ENCODE results near the gene SMG6.

SMG6 gene

GRCh38 chr17:2244545-2245525, 58.8 kb downstream of the SMG6 start:
- Histone ChIP-seq H2AFZ (ENCODE audit: low read depth, low read length) (no peak overlapping the region), H3K4me1 (ENCODE audit: insufficient read depth, low read length) (no peaks in the 10 kb centered on the region), H3K4me3 (ENCODE audit: low read length) (no peak overlapping the region), H3K36me3 (ENCODE audit: insufficient read depth, low read length) (peaks cover 36% of the 10 kb centered on the region), H3K27me3 (ENCODE audit: insufficient read depth, low read length) (no peaks in the 10 kb centered on the region), H3K9me3 (ENCODE audit: low read length) (no peaks in the 10 kb centered on the region)

GRCh38 chr17:2243953-2244352, 59.6 kb downstream of the SMG6 start:
- no peaks in the 10 kb centered on the region for H3K9me3 ChIP-seq (ENCODE audit: low read length)
- H3K27me3 ChIP-seq (ENCODE audit: insufficient read depth, low read length), result no peaks in the 10 kb centered on the region
- no peak overlapping the region for H3K4me3 ChIP-seq (ENCODE audit: low read length)
- H3K4me1 ChIP-seq (ENCODE audit: insufficient read depth, low read length), result no peaks in the 10 kb centered on the region
- H3K36me3 ChIP-seq (ENCODE audit: insufficient read depth, low read length), result peaks cover 30% of the 10 kb centered on the region
- H2AFZ ChIP-seq (ENCODE audit: low read depth, low read length), result no peak overlapping the region

- H2AFZ ChIP-seq (ENCODE audit: low read depth, low read length), result no peak overlapping the region
- no peaks in the 10 kb centered on the region for H3K27me3 ChIP-seq (ENCODE audit: insufficient read depth, low read length)
- no peak overlapping the region for H3K4me3 ChIP-seq (ENCODE audit: low read length)
- H3K4me1 ChIP-seq (ENCODE audit: insufficient read depth, low read length), result peaks cover 7% of the 10 kb centered on the region
- no peaks in the 10 kb centered on the region for H3K9me3 ChIP-seq (ENCODE audit: low read length)
- H3K36me3 ChIP-seq (ENCODE audit: insufficient read depth, low read length), result peaks cover 35% of the 10 kb centered on the region
Measured at GRCh38 chr17:2241823-2242222, 61.8 kb downstream of the SMG6 start.

- Histone ChIP-seq H3K27me3 (ENCODE audit: insufficient read depth, low read length) (no peaks in the 10 kb centered on the region), H3K4me3 (ENCODE audit: low read length) (no peak overlapping the region), H3K9me3 (ENCODE audit: low read length) (no peaks in the 10 kb centered on the region), H2AFZ (ENCODE audit: low read depth, low read length) (no peak overlapping the region), H3K4me1 (ENCODE audit: insufficient read depth, low read length) (peaks cover 7% of the 10 kb centered on the region), H3K36me3 (ENCODE audit: insufficient read depth, low read length) (peaks cover 41% of the 10 kb centered on the region)
Measured at GRCh38 chr17:2240541-2240940, 63.0 kb downstream of the SMG6 start.

GRCh38 chr17:2239882-2240430, 63.6 kb downstream of the SMG6 start:
- H3K36me3 ChIP-seq (ENCODE audit: insufficient read depth, low read length), result peaks cover 43% of the 10 kb centered on the region
- H3K4me1 ChIP-seq (ENCODE audit: insufficient read depth, low read length), result peaks cover 7% of the 10 kb centered on the region
- no peaks in the 10 kb centered on the region for H3K9me3 ChIP-seq (ENCODE audit: low read length)
- H3K4me3 ChIP-seq (ENCODE audit: low read length), result no peak overlapping the region
- no peaks in the 10 kb centered on the region for H3K27me3 ChIP-seq (ENCODE audit: insufficient read depth, low read length)
- no peak overlapping the region for H2AFZ ChIP-seq (ENCODE audit: low read depth, low read length)

- Histone ChIP-seq H3K27me3 (ENCODE audit: insufficient read depth, low read length) (no peaks in the 10 kb centered on the region), H3K9me3 (ENCODE audit: low read length) (no peaks in the 10 kb centered on the region), H3K4me1 (ENCODE audit: insufficient read depth, low read length) (peaks cover 7% of the 10 kb centered on the region), H3K4me3 (ENCODE audit: low read length) (no peak overlapping the region), H2AFZ (ENCODE audit: low read depth, low read length) (no peak overlapping the region), H3K36me3 (ENCODE audit: insufficient read depth, low read length) (peaks cover 43% of the 10 kb centered on the region)
Measured at GRCh38 chr17:2239170-2239551, 64.4 kb downstream of the SMG6 start.

- Histone ChIP-seq H3K4me3 (ENCODE audit: low read length) (no peak overlapping the region), H3K27me3 (ENCODE audit: insufficient read depth, low read length) (no peaks in the 10 kb centered on the region), H3K4me1 (ENCODE audit: insufficient read depth, low read length) (peaks cover 7% of the 10 kb centered on the region), H3K36me3 (ENCODE audit: insufficient read depth, low read length) (peaks cover 43% of the 10 kb centered on the region), H3K9me3 (ENCODE audit: low read length) (no peaks in the 10 kb centered on the region), H2AFZ (ENCODE audit: low read depth, low read length) (no peak overlapping the region)
Measured at GRCh38 chr17:2238432-2239169, 65.0 kb downstream of the SMG6 start.

- peaks cover 7% of the 10 kb centered on the region for H3K4me1 ChIP-seq (ENCODE audit: insufficient read depth, low read length)
- H3K36me3 ChIP-seq (ENCODE audit: insufficient read depth, low read length), result peaks cover 39% of the 10 kb centered on the region
- no peaks in the 10 kb centered on the region for H3K27me3 ChIP-seq (ENCODE audit: insufficient read depth, low read length)
- no peak overlapping the region for H2AFZ ChIP-seq (ENCODE audit: low read depth, low read length)
- no peaks in the 10 kb centered on the region for H3K9me3 ChIP-seq (ENCODE audit: low read length)
- H3K4me3 ChIP-seq (ENCODE audit: low read length), result no peak overlapping the region
Measured at GRCh38 chr17:2237950-2238349, 65.6 kb downstream of the SMG6 start.

- H3K36me3 ChIP-seq (ENCODE audit: insufficient read depth, low read length), result peaks cover 38% of the 10 kb centered on the region
- no peaks in the 10 kb centered on the region for H3K9me3 ChIP-seq (ENCODE audit: low read length)
- H3K4me3 ChIP-seq (ENCODE audit: low read length), result no peak overlapping the region
- no peak overlapping the region for H2AFZ ChIP-seq (ENCODE audit: low read depth, low read length)
- H3K27me3 ChIP-seq (ENCODE audit: insufficient read depth, low read length), result no peaks in the 10 kb centered on the region
- H3K4me1 ChIP-seq (ENCODE audit: insufficient read depth, low read length), result peaks cover 7% of the 10 kb centered on the region
Measured at GRCh38 chr17:2237521-2237921, 66.1 kb downstream of the SMG6 start.

GRCh38 chr17:2235792-2236366, 67.7 kb downstream of the SMG6 start:
- H3K27me3 ChIP-seq (ENCODE audit: insufficient read depth, low read length), result no peaks in the 10 kb centered on the region
- no peaks in the 10 kb centered on the region for H3K9me3 ChIP-seq (ENCODE audit: low read length)
- peaks cover 7% of the 10 kb centered on the region for H3K4me1 ChIP-seq (ENCODE audit: insufficient read depth, low read length)
- peaks cover 31% of the 10 kb centered on the region for H3K36me3 ChIP-seq (ENCODE audit: insufficient read depth, low read length)
- no peak overlapping the region for H3K4me3 ChIP-seq (ENCODE audit: low read length)
- no peak overlapping the region for H2AFZ ChIP-seq (ENCODE audit: low read depth, low read length)

- Histone ChIP-seq H2AFZ (ENCODE audit: low read depth, low read length) (no peak overlapping the region), H3K27me3 (ENCODE audit: insufficient read depth, low read length) (no peaks in the 10 kb centered on the region), H3K9me3 (ENCODE audit: low read length) (no peaks in the 10 kb centered on the region), H3K4me3 (ENCODE audit: low read length) (no peak overlapping the region), H3K4me1 (ENCODE audit: insufficient read depth, low read length) (peaks cover 7% of the 10 kb centered on the region), H3K36me3 (ENCODE audit: insufficient read depth, low read length) (peaks cover 30% of the 10 kb centered on the region)
Measured at GRCh38 chr17:2235265-2235664, 68.3 kb downstream of the SMG6 start.

GRCh38 chr17:2233441-2233947, 70.1 kb downstream of the SMG6 start:
- no peak overlapping the region for H2AFZ ChIP-seq (ENCODE audit: low read depth, low read length)
- H3K27me3 ChIP-seq (ENCODE audit: insufficient read depth, low read length), result no peaks in the 10 kb centered on the region
- peaks cover 36% of the 10 kb centered on the region for H3K36me3 ChIP-seq (ENCODE audit: insufficient read depth, low read length)
- no peak overlapping the region for H3K4me3 ChIP-seq (ENCODE audit: low read length)
- H3K9me3 ChIP-seq (ENCODE audit: low read length), result no peaks in the 10 kb centered on the region
- peaks cover 3% of the 10 kb centered on the region for H3K4me1 ChIP-seq (ENCODE audit: insufficient read depth, low read length)

GRCh38 chr17:2232244-2232638, 71.3 kb downstream of the SMG6 start:
- Histone ChIP-seq H3K4me3 (ENCODE audit: low read length) (no peak overlapping the region), H3K36me3 (ENCODE audit: insufficient read depth, low read length) (peaks cover 36% of the 10 kb centered on the region), H3K9me3 (ENCODE audit: low read length) (no peaks in the 10 kb centered on the region), H2AFZ (ENCODE audit: low read depth, low read length) (no peak overlapping the region), H3K4me1 (ENCODE audit: insufficient read depth, low read length) (no peaks in the 10 kb centered on the region), H3K27me3 (ENCODE audit: insufficient read depth, low read length) (no peaks in the 10 kb centered on the region)
